H1 (cell line): Measurements from ENCODE around the gene TXK. TPM values are rescaled to one million over a fixed set of nuclear protein-coding genes. Genes with fewer than 3 reads are reported as not detected.

Source experiments
- CTCF ChIA-PET: fragments of 300-600 bp; sonication (Branson Sonifier 250); formaldehyde crosslinking; loops from one replicate; lab custom pipeline; 2021; ENCODE audit not compliant: partially characterized antibody; lab: Charles Lee
- POLR2A ChIA-PET: fragments of 300-600 bp; sonication (Branson Sonifier 250); formaldehyde crosslinking; loops from one replicate; lab custom pipeline; 2021; ENCODE audit warnings: inconsistent platforms; ENCODE audit not compliant: partially characterized antibody; lab: Charles Lee
- DNase-seq, 2 experiments: peaks; one replicate each; pipeline versions ENCODE4 v3.0.0 to v3.0.0-alpha.2; 2010 to 2022; ENCODE audit warnings: low spot score in 2 of 2, low read depth in 1 of 2, mixed read lengths in 1 of 2
- FAIRE-seq: peaks from 2 replicates; lab custom pipeline; 2011; peaks lifted over from hg19 to GRCh38; lab: Jason Lieb, UNC
- H2AFZ ChIP-seq: 2 replicates; pipeline ENCODE4 v1.8.1; 2012; ENCODE audit warnings: low read length, inconsistent platforms
- H2AK5ac ChIP-seq: 2 replicates; pipeline ENCODE4 v1.6.1; 2013; ENCODE audit warnings: low read depth, low read length
- H2BK120ac ChIP-seq: replicated peaks from 2 replicates; pipeline ENCODE3; 2013; ENCODE audit warnings: low read depth, low read length, inconsistent platforms
- H2BK12ac ChIP-seq: 2 replicates; pipeline ENCODE4 v1.6.1; 2013; ENCODE audit warnings: low read depth, low read length
- H2BK15ac ChIP-seq: 2 replicates; pipeline ENCODE4 v1.6.1; 2013; ENCODE audit warnings: low read length
- H2BK20ac ChIP-seq: 2 replicates; pipeline ENCODE4 v1.6.1; 2013; ENCODE audit warnings: low read length
- H2BK5ac ChIP-seq: 2 replicates; pipeline ENCODE4 v1.6.1; 2013; ENCODE audit warnings: low read depth, low read length
- H3K14ac ChIP-seq: 2 replicates; pipeline ENCODE4 v1.6.1; 2013; ENCODE audit warnings: inconsistent platforms; ENCODE audit not compliant: insufficient read length
- H3K18ac ChIP-seq: 2 replicates; pipeline ENCODE4 v1.6.1; 2013; ENCODE audit warnings: low read length; ENCODE audit errors: extremely low read depth
- H3K23ac ChIP-seq: 2 replicates; pipeline ENCODE4 v1.6.1; 2013; ENCODE audit warnings: inconsistent platforms; ENCODE audit not compliant: insufficient read length
- H3K23me2 ChIP-seq: 2 replicates; pipeline ENCODE4 v1.6.1; 2013; ENCODE audit warnings: low read depth, low read length
- H3K27ac ChIP-seq: 2 replicates; pipeline ENCODE4 v1.6.1; 2011; ENCODE audit warnings: low read depth, low read length, inconsistent platforms
- H3K27me3 ChIP-seq, 4 experiments: replicated peaks in 1 of 4; 1 replicate in 1 of 4; 2 replicates in 3 of 4; pipeline versions ENCODE4 v1.6.1 to v1.8.1; 2011 to 2013; ENCODE audit warnings: low read length in 3 of 4, mild to moderate bottlenecking in 3 of 4, inconsistent platforms in 2 of 4, mixed read lengths in 2 of 4, moderate library complexity in 1 of 4; ENCODE audit not compliant: control insufficient read depth in 3 of 4, insufficient read depth in 3 of 4; ENCODE audit errors: extremely low read depth in 1 of 4
- H3K36me3 ChIP-seq, 4 experiments: 2 replicates each; pipeline versions ENCODE4 v1.6.1 to v1.8.1; 2011 to 2013; ENCODE audit warnings: mild to moderate bottlenecking in 4 of 4, low read length in 3 of 4, moderate library complexity in 2 of 4, control low read depth in 1 of 4, inconsistent platforms in 1 of 4; ENCODE audit not compliant: insufficient read depth in 4 of 4, control insufficient read depth in 2 of 4
- H3K4ac ChIP-seq: replicated peaks from 2 replicates; pipeline ENCODE3; 2013; ENCODE audit warnings: low read length, low read depth, mixed read lengths, inconsistent platforms; ENCODE audit not compliant: insufficient read length
- H3K4me1 ChIP-seq, 4 experiments: replicated peaks in 1 of 4; 1 replicate in 1 of 4; 2 replicates in 3 of 4; pipeline versions ENCODE4 v1.6.1 to v1.8.1; 2011 to 2013; ENCODE audit warnings: low read length in 3 of 4, inconsistent platforms in 2 of 4, mixed read lengths in 1 of 4; ENCODE audit not compliant: insufficient read depth in 4 of 4, control insufficient read depth in 3 of 4
- H3K4me2 ChIP-seq, 2 experiments: 2 replicates each; pipeline versions ENCODE4 v1.6.1 to v1.8.1; 2011 to 2013; ENCODE audit warnings: low read depth in 2 of 2, low read length in 2 of 2, control low read depth in 1 of 2, inconsistent platforms in 1 of 2, mild to moderate bottlenecking in 1 of 2; ENCODE audit not compliant: insufficient read depth in 1 of 2
- H3K4me3 ChIP-seq, 4 experiments: fragments of 200-600, 300-600 bp in 1 of 4; sonication (generic), shearing (Covaris generic), sonication (Bioruptor Twin) in 1 of 4; 2 replicates each; pipeline versions ENCODE4 v1.5.1 to v1.8.1; 2011 to 2016; ENCODE audit warnings: low read length in 4 of 4, low read depth in 3 of 4, control low read depth in 2 of 4, inconsistent platforms in 2 of 4, mild to moderate bottlenecking in 2 of 4, mixed read lengths in 1 of 4, moderate library complexity in 1 of 4; ENCODE audit not compliant: insufficient read depth in 2 of 4; ENCODE audit errors: extremely low read depth in 1 of 4
- H3K56ac ChIP-seq: replicated peaks from 2 replicates; pipeline ENCODE3; 2013; ENCODE audit warnings: low read depth, mild to moderate bottlenecking, mixed read lengths, low read length, inconsistent platforms; ENCODE audit not compliant: insufficient read length
- H3K79me1 ChIP-seq: 2 replicates; pipeline ENCODE4 v1.6.1; 2013; ENCODE audit warnings: low read depth, low read length, control low read depth
- H3K79me2 ChIP-seq, 2 experiments: 2 replicates each; pipeline versions ENCODE4 v1.6.1 to v1.8.1; 2012 to 2013; ENCODE audit warnings: low read length in 2 of 2, mild to moderate bottlenecking in 2 of 2, inconsistent platforms in 1 of 2; ENCODE audit not compliant: insufficient read depth in 2 of 2, control insufficient read depth in 1 of 2
- H3K9ac ChIP-seq, 4 experiments: replicated peaks in 1 of 4; 1 replicate in 1 of 4; 2 replicates in 3 of 4; pipeline versions ENCODE4 v1.6.1 to v1.8.1; 2011 to 2013; ENCODE audit warnings: low read depth in 3 of 4, low read length in 3 of 4, control low read depth in 2 of 4, mild to moderate bottlenecking in 2 of 4, moderate library complexity in 2 of 4, inconsistent platforms in 1 of 4; ENCODE audit errors: extremely low read depth in 1 of 4
- H3K9me3 ChIP-seq, 2 experiments: 2 replicates each; pipeline versions ENCODE4 v1.6.1 to v1.8.1; 2012 to 2013; ENCODE audit warnings: mild to moderate bottlenecking in 2 of 2, moderate library complexity in 2 of 2, control low read depth in 1 of 2, inconsistent platforms in 1 of 2, low read depth in 1 of 2, low read length in 1 of 2, mixed read lengths in 1 of 2; ENCODE audit not compliant: insufficient read depth in 2 of 2
- H4K20me1 ChIP-seq, 2 experiments: replicated peaks in 1 of 2; 2 replicates each; pipeline versions ENCODE3 to v1.8.1; 2011 to 2013; ENCODE audit warnings: inconsistent platforms in 2 of 2, low read length in 2 of 2, mild to moderate bottlenecking in 1 of 2; ENCODE audit not compliant: insufficient read depth in 2 of 2, control insufficient read depth in 1 of 2
- H4K5ac ChIP-seq: 2 replicates; pipeline ENCODE4 v1.6.1; 2013; ENCODE audit warnings: low read length, low read depth, mixed read lengths, inconsistent platforms; ENCODE audit not compliant: insufficient read length
- H4K8ac ChIP-seq: 2 replicates; pipeline ENCODE4 v1.8.0; 2013; ENCODE audit warnings: mild to moderate bottlenecking, moderate library complexity, low read length, inconsistent platforms; ENCODE audit not compliant: insufficient read depth; ENCODE audit errors: extremely low read depth
- H4K91ac ChIP-seq: replicated peaks from 2 replicates; pipeline ENCODE3; 2013; ENCODE audit warnings: low read length, mixed read lengths, inconsistent platforms; ENCODE audit not compliant: insufficient read length
- SIX5 ChIP-seq: IDR thresholded peaks from 2 replicates; pipeline ENCODE4 v1.6.1; 2011; ENCODE audit warnings: mild to moderate bottlenecking, low read depth, low read length
- WGBS, 2 experiments: shearing (Covaris generic) in 1 of 2; methylation state at CpG; one replicate each; pipeline versions ENCODE4 v1.1.6 to v1.1.7; 2013 to 2015; ENCODE audit warnings: low lambda C conversion rate in 2 of 2, mixed read lengths in 2 of 2, inconsistent platforms in 1 of 2, low coverage in 1 of 2, missing lambda C conversion rate in 1 of 2; ENCODE audit not compliant: insufficient replicate concordance in 2 of 2, insufficient coverage in 1 of 2, insufficient read length in 1 of 2; ENCODE audit errors: extremely low coverage in 1 of 2, missing lambda C conversion rate in 1 of 2; 5-methylcytosine and 5-hydroxymethylcytosine counted together
- polyA plus RNA-seq, 7 experiments: library from polyadenylated mRNA; depleted of rRNA in 3 of 7; stranded (reverse) in 5 of 7; unstranded in 2 of 7; fragments of >200 nt in 5 of 7; fragments of 200-250 nt in 2 of 7; gene quantifications; 1 replicate in 5 of 7; 2 replicates in 1 of 7; 4 replicates in 1 of 7; pipeline versions ENCODE4 v1.2.1 to v1.2.3, GENCODE V29; 2011 to 2013; ENCODE audit warnings: missing spikeins in 2 of 7, mixed read lengths in 2 of 7
- total RNA-seq: library from RNA; stranded (reverse); fragmentation: NEBNext Ultra II Directional; extraction: Animal tissue kit (Norgen Biotek cat#: 25700); gene quantifications from 2 replicates; pipeline ENCODE4 v1.2.1, GENCODE V29; 2021

TXK gene
- total and polyA plus RNA-seq, 2 of the 8 experiments (the other 6 are each of a cell fraction or from before 2014, with no cell fraction given), result not detected

DNA sequence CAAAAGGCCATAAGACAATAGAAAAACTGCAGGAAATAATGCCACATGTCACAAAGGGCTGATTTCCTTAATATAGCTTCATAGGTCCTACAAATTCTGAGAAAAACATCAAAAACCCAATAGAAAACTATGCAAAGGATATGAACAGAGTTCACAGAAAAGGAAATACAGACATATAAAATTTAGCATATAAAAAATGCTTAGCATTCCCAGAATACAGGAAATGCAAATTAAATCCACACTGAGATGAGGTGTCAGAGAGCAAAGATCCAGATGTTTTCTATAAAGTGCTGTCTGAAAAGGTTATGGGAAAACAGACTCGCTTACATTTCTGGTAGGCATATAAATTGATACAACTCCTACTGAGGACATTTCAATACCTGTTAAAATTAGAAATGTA, 33.8 kb downstream of the TXK start:
- no peak overlapping the region for H3K4me2 ChIP-seq
- no peak overlapping the region for H3K4ac ChIP-seq
- no peak overlapping the region for H3K18ac ChIP-seq
- no peaks in the 10 kb centered on the region for H3K36me3 ChIP-seq
- H2AK5ac ChIP-seq, result no peak overlapping the region
- no peak overlapping the region for H2BK12ac ChIP-seq
- H3K23me2 ChIP-seq, result no peaks in the 10 kb centered on the region
- CTCF ChIA-PET, result interaction anchor here (1.4 to 6.0 kb wide), 2 partner anchors 9 to 67 kb away, joined by 4 to 28 read pairs; no protein-coding TSS in a partner anchor
- WGBS, 2 experiments, result 85% methylated on average over 1 of the region's 1 CpG; no CpG with 5 or more reads in 1 of the 2 experiments
- DNase-seq, result no peak
- no peak for TF ChIP-seq SIX5
- no peaks in the 10 kb centered on the region for H3K79me1 ChIP-seq
- H3K9ac ChIP-seq, result no peak overlapping the region
- no peak overlapping the region for H2BK5ac ChIP-seq
- H3K14ac ChIP-seq, result no peak overlapping the region
- no peak overlapping the region for H2AFZ ChIP-seq
- H3K23ac ChIP-seq, result no peak overlapping the region
- no peak overlapping the region for H3K4me3 ChIP-seq
- no peaks in the 10 kb centered on the region for H4K20me1 ChIP-seq
- no peaks in the 10 kb centered on the region for H3K79me2 ChIP-seq
- H2BK120ac ChIP-seq, result no peak overlapping the region
- H3K9me3 ChIP-seq, result no peaks in the 10 kb centered on the region
- H3K27ac ChIP-seq, result no peak overlapping the region
- no peak overlapping the region for H4K8ac ChIP-seq
- no peak for FAIRE-seq
- no peaks in the 10 kb centered on the region for H3K27me3 ChIP-seq
- H3K4me1 ChIP-seq, result no peaks in the 10 kb centered on the region
- POLR2A ChIA-PET, result interaction anchor here (1.0 kb wide), 1 partner anchor 27 kb away, joined by 3 read pairs; no protein-coding TSS in a partner anchor
- H2BK20ac ChIP-seq, result no peak overlapping the region
- H3K56ac ChIP-seq, result no peak overlapping the region
- H4K91ac ChIP-seq, result no peak overlapping the region
- no peak overlapping the region for H2BK15ac ChIP-seq
- no peak overlapping the region for H4K5ac ChIP-seq
